SU-DHL-6 (cell line): ENCODE data around the gene TRPM8.

ENCODE experiments used
- H2AFZ ChIP-seq: fragments of 200-600 bp; sonication (generic); 2 replicates; pipeline ENCODE4 v1.6.1; 2014; ENCODE audit warnings: low read depth, mild to moderate bottlenecking, moderate library complexity, mixed read lengths, antibody characterized with exemption, low read length; ENCODE audit not compliant: severe bottlenecking
- H3F3A ChIP-seq: fragments of 200-600 bp; shearing (Covaris generic); 2 replicates; pipeline ENCODE4 v1.6.0; 2016; ENCODE audit warnings: antibody characterized with exemption, mild to moderate bottlenecking; ENCODE audit not compliant: insufficient read depth
- H3K27ac ChIP-seq: fragments of 200-600 bp; sonication (generic); 2 replicates; pipeline ENCODE4 v1.5.1; 2016; ENCODE audit warnings: low read depth, mild to moderate bottlenecking, low read length, moderate library complexity, mixed read lengths
- H3K27me3 ChIP-seq: fragments of 200-600 bp; sonication (generic), shearing (Covaris generic); 2 replicates; pipeline ENCODE4 v1.6.0; 2014; ENCODE audit warnings: mild to moderate bottlenecking, low read length
- H3K36me3 ChIP-seq: fragments of 200-600 bp; sonication (generic); 2 replicates; pipeline ENCODE4 v1.6.1; 2014; ENCODE audit warnings: mild to moderate bottlenecking, low read length, mixed read lengths
- H3K4me2 ChIP-seq: fragments of 300-600, 200-600 bp; shearing (Covaris generic), sonication (generic); 2 replicates; pipeline ENCODE4 v1.6.0; 2014; ENCODE audit warnings: low read length, low read depth, mild to moderate bottlenecking; ENCODE audit not compliant: poor library complexity, severe bottlenecking
- H3K4me3 ChIP-seq: fragments of 200-600 bp; sonication (generic); 2 replicates; pipeline ENCODE4 v1.5.1; 2014; ENCODE audit warnings: antibody characterized with exemption, low read length, mild to moderate bottlenecking, mixed read lengths; ENCODE audit not compliant: insufficient read depth, poor library complexity, severe bottlenecking
- H3K79me2 ChIP-seq: fragments of 200-600 bp; sonication (generic); 2 replicates; pipeline ENCODE4 v1.6.1; 2014; ENCODE audit warnings: mild to moderate bottlenecking, low read length, moderate library complexity; ENCODE audit not compliant: insufficient read depth
- H3K9ac ChIP-seq: fragments of 200-600 bp; sonication (generic); 2 replicates; pipeline ENCODE4 v1.7.0; 2014; ENCODE audit warnings: mild to moderate bottlenecking, low read length
- H3K9me2 ChIP-seq: fragments of 200-600 bp; sonication (generic); replicated peaks from 2 replicates; pipeline ENCODE4 v1.6.1; 2014; ENCODE audit warnings: low read length; ENCODE audit not compliant: insufficient read depth
- H3K9me3 ChIP-seq: fragments of 200-600 bp; sonication (generic); 2 replicates; pipeline ENCODE4 v1.6.1; 2014; ENCODE audit warnings: low read length, mixed read lengths; ENCODE audit not compliant: insufficient read depth
- H4K20me1 ChIP-seq: fragments of 200-600 bp; sonication (generic); 2 replicates; pipeline ENCODE4 v1.6.1; 2014; ENCODE audit warnings: low read depth, mild to moderate bottlenecking, antibody characterized with exemption, low read length, moderate library complexity, mixed read lengths
- EZH2phosphoT487 ChIP-seq: fragments of 200-600 bp; sonication (generic), shearing (Covaris generic); conservative IDR thresholded peaks from 2 replicates; pipeline ENCODE4 v1.6.1; 2018; ENCODE audit warnings: mild to moderate bottlenecking, antibody characterized with exemption, low read length, moderate library complexity, mixed read lengths
- TF ChIP-seq, protein P1 (sequence below): fragments of 200-600 bp; sonication (generic); IDR thresholded peaks from one replicate; pipeline ENCODE4 v1.5.1; 2017; ENCODE audit warnings: antibody characterized with exemption, mild to moderate bottlenecking, low read length, moderate library complexity; ENCODE audit not compliant: insufficient read depth, poor library complexity, severe bottlenecking

Gene TRPM8

GRCh38 chr2:234027641-234028040 lies 110.5 kb downstream of the TRPM8 start:
- H3K36me3 ChIP-seq, result no peaks in the 10 kb centered on the region
- H3K9ac ChIP-seq, result no peak overlapping the region
- no peaks in the 10 kb centered on the region for H4K20me1 ChIP-seq
- no peaks in the 10 kb centered on the region for H3K79me2 ChIP-seq
- no peak overlapping the region for H2AFZ ChIP-seq
- no peak overlapping the region for H3K27ac ChIP-seq
- H3F3A ChIP-seq, result no peaks in the 10 kb centered on the region
- H3K9me2 ChIP-seq, result no peaks in the 10 kb centered on the region; the same call in 1 of the 2 replicates
- H3K9me3 ChIP-seq, result no peaks in the 10 kb centered on the region
- TF ChIP-seq, protein P1, sequence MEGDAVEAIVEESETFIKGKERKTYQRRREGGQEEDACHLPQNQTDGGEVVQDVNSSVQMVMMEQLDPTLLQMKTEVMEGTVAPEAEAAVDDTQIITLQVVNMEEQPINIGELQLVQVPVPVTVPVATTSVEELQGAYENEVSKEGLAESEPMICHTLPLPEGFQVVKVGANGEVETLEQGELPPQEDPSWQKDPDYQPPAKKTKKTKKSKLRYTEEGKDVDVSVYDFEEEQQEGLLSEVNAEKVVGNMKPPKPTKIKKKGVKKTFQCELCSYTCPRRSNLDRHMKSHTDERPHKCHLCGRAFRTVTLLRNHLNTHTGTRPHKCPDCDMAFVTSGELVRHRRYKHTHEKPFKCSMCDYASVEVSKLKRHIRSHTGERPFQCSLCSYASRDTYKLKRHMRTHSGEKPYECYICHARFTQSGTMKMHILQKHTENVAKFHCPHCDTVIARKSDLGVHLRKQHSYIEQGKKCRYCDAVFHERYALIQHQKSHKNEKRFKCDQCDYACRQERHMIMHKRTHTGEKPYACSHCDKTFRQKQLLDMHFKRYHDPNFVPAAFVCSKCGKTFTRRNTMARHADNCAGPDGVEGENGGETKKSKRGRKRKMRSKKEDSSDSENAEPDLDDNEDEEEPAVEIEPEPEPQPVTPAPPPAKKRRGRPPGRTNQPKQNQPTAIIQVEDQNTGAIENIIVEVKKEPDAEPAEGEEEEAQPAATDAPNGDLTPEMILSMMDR, result no peak
- TF ChIP-seq EZH2phosphoT487, result no peak
- H3K4me3 ChIP-seq, result no peak overlapping the region
- no peak overlapping the region for H3K4me2 ChIP-seq
- no peaks in the 10 kb centered on the region for H3K27me3 ChIP-seq

GRCh38 chr2:234029150-234029733 lies 112.1 kb downstream of the TRPM8 start:
- H3K36me3 ChIP-seq, result no peaks in the 10 kb centered on the region
- no peaks in the 10 kb centered on the region; the same call in 1 of the 2 replicates for H3K9me2 ChIP-seq
- H3K4me3 ChIP-seq, result no peak overlapping the region
- TF ChIP-seq, protein P1, result no peak
- TF ChIP-seq EZH2phosphoT487, result no peak
- H3K27ac ChIP-seq, result no peak overlapping the region
- H3K9ac ChIP-seq, result no peak overlapping the region
- H3K4me2 ChIP-seq, result no peak overlapping the region
- no peaks in the 10 kb centered on the region for H4K20me1 ChIP-seq
- H3K79me2 ChIP-seq, result no peaks in the 10 kb centered on the region
- no peaks in the 10 kb centered on the region for H3K9me3 ChIP-seq
- H3F3A ChIP-seq, result no peaks in the 10 kb centered on the region
- H2AFZ ChIP-seq, result no peak overlapping the region
- no peaks in the 10 kb centered on the region for H3K27me3 ChIP-seq

DNA sequence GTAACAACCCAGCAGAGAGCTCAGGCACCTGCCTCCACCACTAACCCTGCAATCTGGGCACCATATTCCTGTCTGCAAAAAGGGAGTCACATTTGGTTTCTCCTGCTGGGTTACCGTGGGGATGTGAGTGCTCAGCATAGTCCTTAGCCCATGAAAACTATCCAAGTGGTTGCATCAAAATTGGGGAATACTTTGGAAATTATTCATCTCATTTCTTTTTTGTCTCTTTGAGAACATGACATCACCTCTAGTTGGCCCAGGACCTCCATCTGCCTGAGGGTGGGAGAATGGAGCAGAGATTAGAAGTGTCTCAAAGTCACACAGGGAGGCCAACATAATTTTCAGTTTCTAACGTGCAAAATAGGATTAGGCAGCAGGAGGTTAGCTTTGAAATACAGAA lies 114.0 kb downstream of the TRPM8 start:
- no peaks in the 10 kb centered on the region for H4K20me1 ChIP-seq
- no peaks in the 10 kb centered on the region for H3F3A ChIP-seq
- no peaks in the 10 kb centered on the region; the same call in 1 of the 2 replicates for H3K9me2 ChIP-seq
- H3K4me3 ChIP-seq, result no peak overlapping the region
- H3K9me3 ChIP-seq, result no peaks in the 10 kb centered on the region
- H3K9ac ChIP-seq, result no peak overlapping the region
- no peak overlapping the region for H2AFZ ChIP-seq
- H3K27ac ChIP-seq, result no peak overlapping the region
- TF ChIP-seq, protein P1, result no peak
- TF ChIP-seq EZH2phosphoT487, result no peak
- H3K36me3 ChIP-seq, result no peaks in the 10 kb centered on the region
- no peaks in the 10 kb centered on the region for H3K79me2 ChIP-seq
- H3K27me3 ChIP-seq, result no peaks in the 10 kb centered on the region
- no peak overlapping the region for H3K4me2 ChIP-seq
